NB4 (cell line): ENCODE data around the gene CCSER1.

Experiments
- DNase-seq: peaks from one replicate; pipeline ENCODE4 v3.0.0; 2010; ENCODE audit warnings: low read depth
- H3K4me3 ChIP-seq: one replicate; pipeline ENCODE4 v1.5.1; 2011; ENCODE audit warnings: mild to moderate bottlenecking, low read depth, low read length, moderate library complexity
- MYC ChIP-seq: IDR thresholded peaks from 2 replicates; pipeline ENCODE4 v1.6.1; 2011; ENCODE audit warnings: low read depth, low read length
- POLR2A ChIP-seq: IDR thresholded peaks from 2 replicates; pipeline ENCODE4 v1.6.1; 2011; ENCODE audit warnings: mild to moderate bottlenecking; ENCODE audit not compliant: insufficient read length; ENCODE audit errors: extremely low read depth
- TF ChIP-seq, protein P1 (sequence below): IDR thresholded peaks from one replicate; pipeline ENCODE4 v1.5.1; 2012; ENCODE audit warnings: low read depth, low read length
- TF ChIP-seq, protein P2 (sequence below): IDR thresholded peaks from 2 replicates; pipeline ENCODE4 v1.6.1; 2011; ENCODE audit warnings: low read depth, low read length

The CCSER1 gene

DNA sequence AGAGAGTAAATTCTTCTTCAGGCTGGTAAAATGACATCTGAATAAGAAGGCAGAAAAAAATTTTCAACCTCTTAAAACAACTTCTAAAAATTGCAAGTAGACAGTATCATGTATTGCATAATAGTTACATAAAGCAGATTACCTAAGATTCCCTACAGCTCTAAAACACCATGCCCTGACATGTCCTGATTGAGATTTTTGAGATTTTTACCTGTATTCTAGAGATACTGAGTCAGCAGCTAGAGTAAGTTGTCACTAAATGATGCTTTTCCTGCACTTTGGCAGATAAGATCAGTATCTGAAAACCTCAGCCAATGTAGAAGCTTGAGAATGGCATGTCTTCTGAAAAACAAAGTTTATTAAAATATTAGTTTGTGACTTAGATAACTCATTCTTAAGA lies 713.6 kb downstream of the CCSER1 start:
- no peak for DNase-seq
- H3K4me3 ChIP-seq: no peak overlapping the region
- TF ChIP-seq, protein P1, sequence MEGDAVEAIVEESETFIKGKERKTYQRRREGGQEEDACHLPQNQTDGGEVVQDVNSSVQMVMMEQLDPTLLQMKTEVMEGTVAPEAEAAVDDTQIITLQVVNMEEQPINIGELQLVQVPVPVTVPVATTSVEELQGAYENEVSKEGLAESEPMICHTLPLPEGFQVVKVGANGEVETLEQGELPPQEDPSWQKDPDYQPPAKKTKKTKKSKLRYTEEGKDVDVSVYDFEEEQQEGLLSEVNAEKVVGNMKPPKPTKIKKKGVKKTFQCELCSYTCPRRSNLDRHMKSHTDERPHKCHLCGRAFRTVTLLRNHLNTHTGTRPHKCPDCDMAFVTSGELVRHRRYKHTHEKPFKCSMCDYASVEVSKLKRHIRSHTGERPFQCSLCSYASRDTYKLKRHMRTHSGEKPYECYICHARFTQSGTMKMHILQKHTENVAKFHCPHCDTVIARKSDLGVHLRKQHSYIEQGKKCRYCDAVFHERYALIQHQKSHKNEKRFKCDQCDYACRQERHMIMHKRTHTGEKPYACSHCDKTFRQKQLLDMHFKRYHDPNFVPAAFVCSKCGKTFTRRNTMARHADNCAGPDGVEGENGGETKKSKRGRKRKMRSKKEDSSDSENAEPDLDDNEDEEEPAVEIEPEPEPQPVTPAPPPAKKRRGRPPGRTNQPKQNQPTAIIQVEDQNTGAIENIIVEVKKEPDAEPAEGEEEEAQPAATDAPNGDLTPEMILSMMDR: no peak
- no peak for TF ChIP-seq POLR2A
- TF ChIP-seq, protein P2, sequence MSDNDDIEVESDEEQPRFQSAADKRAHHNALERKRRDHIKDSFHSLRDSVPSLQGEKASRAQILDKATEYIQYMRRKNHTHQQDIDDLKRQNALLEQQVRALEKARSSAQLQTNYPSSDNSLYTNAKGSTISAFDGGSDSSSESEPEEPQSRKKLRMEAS: no peak
- no peak for TF ChIP-seq MYC

DNA sequence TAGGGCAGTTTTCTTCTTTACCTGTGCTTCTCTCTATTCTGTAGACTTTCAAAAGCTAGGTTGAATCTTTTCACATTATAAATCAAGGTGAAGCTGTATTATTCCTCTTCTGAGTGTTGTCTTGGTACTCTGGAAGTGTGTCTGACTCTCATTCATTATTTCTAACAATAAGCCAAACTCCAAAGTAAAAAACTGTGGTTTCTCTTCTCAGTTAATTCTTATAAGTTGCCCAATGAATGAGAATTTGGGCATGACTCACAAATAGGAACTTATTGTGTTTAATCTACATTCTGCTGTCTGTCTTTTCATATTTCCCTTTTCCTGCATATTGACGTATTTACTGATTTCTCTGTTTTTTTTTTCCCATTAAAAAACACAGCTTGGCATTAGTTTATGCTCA lies 714.5 kb downstream of the CCSER1 start:
- no peak for TF ChIP-seq MYC
- TF ChIP-seq, protein P2: no peak
- TF ChIP-seq, protein P1: no peak
- TF ChIP-seq POLR2A: no peak
- no peak overlapping the region for H3K4me3 ChIP-seq
- DNase-seq: no peak

DNA sequence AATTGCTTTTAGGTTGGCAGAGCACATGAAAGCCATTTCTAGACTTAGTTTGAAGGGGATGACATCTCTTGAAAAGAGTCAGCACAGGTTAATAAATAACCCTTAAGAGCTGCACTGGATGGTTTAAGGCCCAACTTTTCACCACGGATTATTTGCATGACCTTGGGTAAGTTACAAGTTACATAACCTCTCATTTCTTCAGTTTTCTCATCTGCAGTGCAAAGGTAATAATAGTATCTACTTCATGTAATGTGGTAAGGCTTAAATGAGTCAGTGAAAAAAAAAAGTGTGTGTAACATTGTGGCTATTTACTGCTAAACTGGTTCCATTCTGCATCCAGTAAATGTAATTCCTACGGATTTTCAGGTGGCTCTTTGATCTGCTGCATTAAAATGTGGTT lies 715.8 kb downstream of the CCSER1 start:
- TF ChIP-seq, protein P2: no peak
- no peak for TF ChIP-seq POLR2A
- TF ChIP-seq, protein P1: no peak
- TF ChIP-seq MYC: no peak
- no peak overlapping the region for H3K4me3 ChIP-seq
- DNase-seq: no peak

DNA sequence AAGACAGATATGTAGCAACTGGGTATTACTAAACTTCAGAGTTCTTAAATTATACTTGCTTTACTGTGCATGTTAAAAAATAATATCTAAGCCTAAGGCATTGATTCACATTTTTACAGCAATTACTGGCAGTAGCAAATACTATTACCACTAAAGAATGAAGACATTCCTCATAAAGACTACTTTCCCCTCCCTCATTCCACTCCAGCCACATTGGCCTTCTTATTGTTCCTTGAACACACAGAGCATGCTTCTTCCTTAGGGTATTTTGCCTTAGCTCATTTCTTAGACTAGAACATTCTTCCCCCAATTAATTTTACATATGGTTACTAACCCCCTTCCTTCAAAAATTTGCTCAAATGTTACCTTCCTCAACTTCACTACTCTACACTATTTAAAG lies 717.0 kb downstream of the CCSER1 start:
- no peak for TF ChIP-seq POLR2A
- TF ChIP-seq, protein P2: no peak
- no peak for TF ChIP-seq MYC
- TF ChIP-seq, protein P1: no peak
- H3K4me3 ChIP-seq: no peak overlapping the region
- DNase-seq: no peak

DNA sequence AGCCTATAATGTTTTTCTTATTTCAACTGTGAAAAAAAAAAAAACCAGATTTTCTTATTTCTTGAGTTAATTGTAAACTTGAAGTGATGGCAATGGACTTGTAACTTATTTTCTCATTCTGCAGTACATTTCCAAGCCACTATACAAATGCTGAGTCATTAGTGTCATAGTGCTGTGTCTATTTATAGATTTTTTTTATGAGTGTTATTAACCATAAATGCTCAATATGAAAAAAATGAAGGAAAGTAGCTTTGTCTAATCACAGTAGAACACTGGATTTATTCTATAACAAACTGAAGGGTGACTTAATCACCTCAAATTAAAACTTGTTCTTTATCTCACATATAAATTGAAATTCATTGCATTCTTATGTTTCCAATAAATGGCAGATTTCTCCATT lies 718.6 kb downstream of the CCSER1 start:
- TF ChIP-seq, protein P1: no peak
- TF ChIP-seq POLR2A (no peak), MYC (no peak)
- TF ChIP-seq, protein P2: no peak
- no peak for DNase-seq
- no peak overlapping the region for H3K4me3 ChIP-seq

DNA sequence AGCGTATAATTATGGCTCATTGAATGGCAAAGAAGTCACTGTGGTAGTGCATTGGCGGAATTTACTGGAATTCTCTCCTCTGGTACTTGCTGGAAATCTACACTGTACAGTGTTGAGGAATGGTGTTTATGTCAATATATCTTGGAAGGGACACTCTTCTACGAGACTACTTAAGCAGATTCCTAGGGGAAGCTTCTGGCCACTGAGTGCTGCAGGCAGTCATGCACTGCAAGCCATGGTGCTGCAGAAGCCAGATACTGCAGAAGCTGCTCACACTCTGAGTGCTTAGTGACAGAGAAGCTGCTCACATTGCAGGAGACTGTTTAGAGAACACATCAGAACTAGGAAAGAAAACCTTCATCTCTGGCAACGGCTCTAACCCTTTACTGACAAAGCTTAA lies 725.0 kb downstream of the CCSER1 start:
- TF ChIP-seq, protein P2: no peak
- TF ChIP-seq MYC (no peak), POLR2A (no peak)
- TF ChIP-seq, protein P1: no peak
- no peak for DNase-seq
- no peak overlapping the region for H3K4me3 ChIP-seq
